GM18951 (cell line): ENCODE measurements around the gene ARFGEF2.

Experiments
- POLR2A ChIP-seq: IDR thresholded peaks from 4 replicates; pipeline ENCODE4 v1.6.1; 2011; ENCODE audit warnings: mild to moderate bottlenecking; ENCODE audit not compliant: insufficient read length, insufficient read depth; ENCODE audit errors: extremely low read depth
- in situ Hi-C: fragments of 300-500 bp; cut with MboI; formaldehyde crosslinking; loops from one replicate; pipeline ENCODE4 v1.12.0; 2022; ENCODE audit warnings: low sequenced_read_pairs, mixed read lengths, inconsistent platforms; ENCODE audit not compliant: unreplicated experiment

The ARFGEF2 gene

GRCh38 chr20:48891235-48892048 lies 30.1 kb upstream of the ARFGEF2 start:
- no peak for TF ChIP-seq POLR2A
- in situ Hi-C loops, result no loop called here

- in situ Hi-C loops, result no loop called here
- no peak for TF ChIP-seq POLR2A
Observed at GRCh38 chr20:48892049-48892470, 29.5 kb upstream of the ARFGEF2 start.

- in situ Hi-C loops, result no loop called here
- no peak for TF ChIP-seq POLR2A
Observed at GRCh38 chr20:48892891-48893290, 28.6 kb upstream of the ARFGEF2 start.

- no peak for TF ChIP-seq POLR2A
- in situ Hi-C loops, result no loop called here
Observed at GRCh38 chr20:48893374-48893773, 28.1 kb upstream of the ARFGEF2 start.

- TF ChIP-seq POLR2A, result no peak
- in situ Hi-C loops, result no loop called here
Observed at GRCh38 chr20:48897305-48898010, 24.1 kb upstream of the ARFGEF2 start.

GRCh38 chr20:48898210-48898609 lies 23.3 kb upstream of the ARFGEF2 start:
- no peak for TF ChIP-seq POLR2A
- in situ Hi-C loops, result no loop called here

- in situ Hi-C loops, result no loop called here
Observed at GRCh38 chr20:48898896-48899530, 22.5 kb upstream of the ARFGEF2 start.

GRCh38 chr20:48899881-48900280 lies 21.6 kb upstream of the ARFGEF2 start:
- no peak for TF ChIP-seq POLR2A
- in situ Hi-C loops, result no loop called here

More at GRCh38 chr20:48898896-48899530, 22.5 kb upstream of the ARFGEF2 start:
- TF ChIP-seq POLR2A, result no peak

- in situ Hi-C loops, result no loop called here
- no peak for TF ChIP-seq POLR2A
Observed at GRCh38 chr20:48901326-48901725, 20.2 kb upstream of the ARFGEF2 start.

- no peak for TF ChIP-seq POLR2A
- in situ Hi-C loops, result no loop called here
Observed at GRCh38 chr20:48903705-48904104, 17.8 kb upstream of the ARFGEF2 start.

GRCh38 chr20:48904566-48905296 lies 16.8 kb upstream of the ARFGEF2 start:
- TF ChIP-seq POLR2A, result no peak
- in situ Hi-C loops, result loop anchor here (5.0 kb wide), 1 partner anchor 247 kb away; no protein-coding TSS in a partner anchor

- no peak for TF ChIP-seq POLR2A
- in situ Hi-C loops, result loop anchor here (5.0 kb wide), 1 partner anchor 248 kb away; no protein-coding TSS in a partner anchor
Observed at GRCh38 chr20:48905297-48905647, 16.2 kb upstream of the ARFGEF2 start.
